Measurements from ENCODE around the gene ZNF467. TPM values are rescaled to one million over a fixed set of nuclear protein-coding genes. Genes with fewer than 3 reads are reported as not detected.

The ZNF467 gene
- total and polyA plus RNA-seq, 12 donors, result 2.2 to 10.5 (median 4.7) TPM

DNA sequence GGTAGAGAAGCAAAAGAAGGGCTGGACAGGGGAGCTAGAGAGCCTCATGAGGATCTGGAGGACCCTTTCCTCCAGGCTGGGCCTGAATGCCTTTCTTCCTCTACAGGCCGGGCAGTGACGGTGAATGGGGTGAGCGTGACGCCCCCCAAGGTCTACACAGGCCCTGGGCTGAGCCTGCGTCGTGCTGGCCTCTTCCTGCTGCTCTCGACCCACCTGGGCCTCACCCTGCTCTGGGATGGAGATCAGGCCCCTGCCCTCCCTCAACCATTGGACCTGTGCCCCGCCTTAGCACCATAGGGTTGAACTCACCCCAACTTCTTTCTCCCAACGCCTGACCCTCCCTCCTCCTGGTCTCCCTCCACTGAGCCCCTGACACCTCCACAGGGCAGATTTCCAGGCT, 12.6 kb upstream of the ZNF467 start:
- DNase-seq (peak in 1 of 2 donors; percentile 3), ATAC-seq (no peak)
- no peak for TF ChIP-seq CTCF (IDR thresholded peaks at IDR 0.05)
- intact Hi-C loops (cut with DNase I), result no loop called here
- Histone ChIP-seq H3K27ac (no peak overlapping the region), H3K9me3 (no peaks in the 10 kb centered on the region), H3K4me3 (no peak overlapping the region), H3K27me3 (peaks cover 0 to 47% (median 35%) of the 10 kb centered on the region in 7 donors), H3K4me1 (peaks cover 0 to 29% (median 11%) of the 10 kb centered on the region in 9 donors), H3K36me3 (no peaks in the 10 kb centered on the region)
- 91% methylated on average over 9 of the region's 9 CpGs for WGBS, 2 donors

DNA sequence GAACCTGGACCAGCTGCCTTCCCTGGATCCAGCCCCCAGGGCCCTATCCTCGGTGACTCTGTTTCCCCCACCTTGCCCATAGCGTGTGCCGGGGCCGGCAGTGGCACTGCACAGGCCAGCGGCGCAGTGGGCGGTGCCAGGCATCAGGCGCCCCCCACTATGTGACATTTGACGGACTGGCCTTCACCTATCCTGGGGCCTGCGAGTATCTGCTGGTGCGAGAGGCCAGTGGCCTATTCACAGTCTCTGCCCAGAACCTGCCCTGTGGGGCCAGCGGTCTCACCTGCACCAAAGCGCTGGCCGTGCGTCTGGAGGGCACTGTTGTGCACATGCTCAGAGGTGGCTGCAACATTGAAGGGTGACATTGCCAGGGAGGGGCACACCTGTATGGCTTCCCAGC, 12.0 kb upstream of the ZNF467 start:
- intact Hi-C loops (cut with DNase I), result no loop called here
- ATAC-seq (no peak), DNase-seq (no peak)
- peaks cover 0 to 42% (median 30%) of the 10 kb centered on the region in 7 donors for H3K27me3 ChIP-seq
- TF ChIP-seq CTCF (IDR thresholded peaks at IDR 0.05), result no peak
- H3K4me3 ChIP-seq, result no peak overlapping the region
- H3K9me3 ChIP-seq, result no peaks in the 10 kb centered on the region
- 93 to 95% methylated on average over 15 of the region's 15 CpGs for WGBS, 2 donors
- H3K4me1 ChIP-seq, result peaks cover 0 to 29% (median 11%) of the 10 kb centered on the region in 9 donors
- H3K27ac ChIP-seq, result no peak overlapping the region
- no peaks in the 10 kb centered on the region for H3K36me3 ChIP-seq

- Histone ChIP-seq H3K4me1 (peaks cover 0 to 23% (median 8%) of the 10 kb centered on the region in 9 donors), H3K27ac (no peak overlapping the region), H3K27me3 (peaks cover 0 to 30% (median 18%) of the 10 kb centered on the region in 7 donors), H3K9me3 (no peaks in the 10 kb centered on the region), H3K36me3 (no peaks in the 10 kb centered on the region), H3K4me3 (no peak overlapping the region)
- ATAC-seq, result no peak
- 88 to 91% methylated on average over 5 of the region's 5 CpGs for WGBS, 2 donors
- DNase-seq, result no peak
- no peak for TF ChIP-seq CTCF (IDR thresholded peaks at IDR 0.05)
- intact Hi-C loops (cut with DNase I), result no loop called here
These were observed 10.8 kb upstream of the ZNF467 start for GRCh38 chr7:149784251-149784608.

DNA sequence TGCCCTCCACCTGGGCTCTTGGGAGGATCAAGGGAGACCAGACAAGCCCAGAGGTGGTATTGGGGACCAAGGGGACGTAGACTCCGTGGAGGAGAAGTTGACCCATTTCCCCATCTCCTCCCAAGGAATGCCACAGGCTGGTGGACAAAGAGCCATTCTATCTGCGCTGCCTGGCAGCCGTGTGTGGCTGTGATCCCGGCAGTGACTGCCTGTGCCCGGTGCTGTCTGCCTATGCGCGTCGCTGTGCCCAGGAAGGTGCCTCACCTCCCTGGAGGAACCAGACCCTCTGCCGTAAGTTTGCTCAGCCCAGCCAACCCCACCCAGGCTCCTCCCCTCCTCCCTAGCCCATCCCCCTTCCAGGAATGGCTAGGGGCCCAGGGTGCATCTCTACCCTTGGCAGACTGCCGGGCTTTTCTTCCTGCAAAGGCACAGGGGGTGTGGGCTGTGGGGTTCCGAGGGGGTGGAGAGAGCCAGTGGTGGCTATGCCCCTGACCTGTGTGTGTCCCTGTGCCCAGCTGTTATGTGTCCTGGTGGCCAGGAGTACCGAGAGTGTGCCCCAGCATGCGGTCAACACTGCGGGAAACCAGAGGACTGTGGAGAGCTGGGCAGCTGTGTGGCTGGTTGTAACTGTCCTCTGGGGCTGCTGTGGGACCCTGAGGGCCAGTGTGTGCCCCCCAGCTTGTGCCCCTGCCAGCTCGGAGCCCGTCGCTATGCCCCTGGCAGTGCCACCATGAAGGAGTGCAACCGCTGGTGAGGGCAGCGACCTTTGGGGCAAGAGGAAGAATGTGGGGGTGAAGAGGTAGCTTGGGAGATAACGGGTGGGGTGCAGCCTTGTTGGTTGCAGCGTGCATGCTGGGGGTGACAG, 10.2 kb upstream of the ZNF467 start:
- TF ChIP-seq CTCF (IDR thresholded peaks at IDR 0.05), result no peak
- H3K9me3 ChIP-seq, result no peaks in the 10 kb centered on the region
- H3K4me3 ChIP-seq, result no peak overlapping the region
- H3K36me3 ChIP-seq, result no peaks in the 10 kb centered on the region
- H3K27ac ChIP-seq, result no peak overlapping the region
- H3K27me3 ChIP-seq, result peaks cover 0 to 24% (median 12%) of the 10 kb centered on the region in 7 donors
- DNase-seq (no peak), ATAC-seq (peak in 1 of 8 donors; percentile 8)
- WGBS, 2 donors, result 67% methylated on average over 22 of the region's 22 CpGs
- intact Hi-C loops (cut with DNase I), result no loop called here
- peaks cover 0 to 23% (median 8%) of the 10 kb centered on the region in 9 donors for H3K4me1 ChIP-seq
